GM19455 (cell line): Measurements from ENCODE around the gene KIDINS220.
"Not testable (repeated sequence)": the region's sequence is repeated elsewhere in the genome, so short reads cannot be mapped to it uniquely, and the experiment has no call there.

Experiments used
- ATAC-seq: cut with Tn5 transposase; IDR thresholded peaks from one replicate; pipeline ENCODE4 v1.9.1; 2021; ENCODE audit not compliant: unreplicated experiment

KIDINS220 gene

DNA sequence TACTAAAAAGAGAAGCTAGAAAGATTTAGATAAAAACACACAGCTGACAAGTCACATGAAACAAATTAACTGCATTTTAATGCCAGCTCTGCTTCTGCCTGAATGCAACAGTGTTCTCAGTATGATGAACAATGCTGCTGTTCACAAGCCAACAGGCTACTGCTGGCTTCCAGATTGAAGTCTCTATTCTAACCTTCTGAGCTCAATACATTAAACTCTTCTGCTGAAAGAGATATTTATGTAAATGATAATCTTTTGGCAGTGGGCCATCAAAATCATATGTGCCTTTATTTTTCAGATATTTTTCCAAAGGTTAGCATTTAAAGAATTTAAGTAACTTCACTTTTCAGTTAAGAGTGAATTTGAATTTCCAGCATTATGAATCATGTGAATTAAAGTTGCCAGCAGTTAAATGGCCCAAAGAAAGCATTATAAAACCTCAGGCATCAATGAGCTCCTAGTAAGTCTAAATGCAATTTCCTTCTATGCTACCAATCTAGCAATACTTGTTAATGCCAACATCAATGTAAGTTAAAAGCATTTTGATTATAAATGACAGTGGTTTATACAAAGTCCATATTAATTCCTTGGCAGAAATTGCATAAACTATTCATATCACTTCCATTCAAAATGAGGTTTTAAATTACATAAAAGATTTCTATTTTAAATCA lies 83.2 kb downstream of the KIDINS220 start:
- ATAC-seq, result no peak

DNA sequence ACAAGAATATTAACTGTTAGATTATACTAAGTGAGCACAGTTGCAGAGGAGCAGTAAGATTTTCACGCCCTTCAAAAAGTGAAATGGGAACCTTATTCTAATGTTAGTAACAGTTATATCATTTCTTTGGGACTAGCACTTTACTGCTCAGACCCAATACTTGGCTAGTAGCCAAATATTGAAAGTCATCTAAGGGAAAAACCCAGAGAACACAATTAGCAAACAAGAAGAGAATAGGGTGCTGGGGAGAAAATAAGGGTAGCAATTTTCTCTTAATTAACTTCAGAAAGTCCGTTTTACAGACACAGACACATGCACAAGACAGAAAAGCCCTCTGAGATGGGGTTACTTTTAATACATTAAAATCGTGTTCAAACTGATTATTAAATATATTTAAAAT lies 83.8 kb downstream of the KIDINS220 start:
- ATAC-seq, result no peak

DNA sequence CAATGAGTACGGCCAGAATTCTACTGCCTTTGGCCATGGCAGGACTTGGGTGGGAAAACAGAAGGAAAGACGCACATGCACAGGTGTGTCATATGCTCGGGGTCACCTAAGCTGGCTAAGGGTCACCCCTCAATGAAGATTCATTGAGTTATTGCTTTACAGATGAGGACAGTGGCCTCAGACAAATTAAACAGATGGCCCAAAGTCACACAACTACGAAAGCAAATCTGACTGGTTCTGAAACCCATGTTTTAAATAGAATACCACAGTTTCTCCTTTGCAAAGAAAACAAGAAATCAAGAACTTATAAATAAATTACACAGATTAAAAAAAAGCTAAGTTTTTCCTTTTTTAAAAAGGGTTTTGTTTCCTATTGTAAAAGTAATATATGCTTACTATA lies 85.0 kb downstream of the KIDINS220 start:
- ATAC-seq, result peak; percentile 80

DNA sequence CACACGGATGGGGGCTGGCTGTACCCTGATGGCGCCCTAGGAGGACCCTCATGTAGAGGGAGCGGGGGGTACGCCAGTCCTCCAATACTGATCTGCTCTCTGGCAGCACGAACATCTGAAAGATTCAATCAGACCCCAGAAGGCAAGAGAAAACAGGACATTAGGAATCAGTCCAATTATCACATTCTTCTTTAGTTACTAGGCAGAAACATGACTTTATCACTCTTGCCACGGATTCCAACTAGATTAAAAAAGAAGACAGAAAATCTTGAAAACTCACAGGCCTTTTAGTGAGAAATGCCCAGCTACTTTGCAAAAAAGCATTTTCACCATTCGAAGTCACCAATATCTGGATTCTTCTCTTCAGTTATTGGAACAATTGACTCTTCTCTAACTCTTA lies 87.2 kb downstream of the KIDINS220 start:
- ATAC-seq, result no peak

DNA sequence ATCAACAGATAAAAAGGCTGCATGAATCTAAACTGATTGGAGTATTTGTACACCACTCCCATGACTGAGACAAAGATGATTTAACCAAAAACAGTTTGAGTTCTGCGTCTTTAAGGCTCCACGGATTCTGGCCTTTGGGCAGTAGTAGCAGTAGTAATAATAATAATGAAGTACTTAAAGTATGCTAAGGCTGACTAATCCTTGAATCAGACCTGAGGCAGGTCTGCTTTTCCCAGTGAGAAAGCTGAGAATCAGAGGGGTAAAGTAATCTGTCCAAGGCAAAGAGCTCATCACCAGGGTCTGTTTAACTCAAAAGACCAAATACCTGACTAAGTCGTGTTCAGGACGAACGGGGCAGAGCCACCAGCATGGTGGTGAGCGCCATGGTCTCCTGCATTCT lies 94.2 kb downstream of the KIDINS220 start:
- ATAC-seq, result no peak

DNA sequence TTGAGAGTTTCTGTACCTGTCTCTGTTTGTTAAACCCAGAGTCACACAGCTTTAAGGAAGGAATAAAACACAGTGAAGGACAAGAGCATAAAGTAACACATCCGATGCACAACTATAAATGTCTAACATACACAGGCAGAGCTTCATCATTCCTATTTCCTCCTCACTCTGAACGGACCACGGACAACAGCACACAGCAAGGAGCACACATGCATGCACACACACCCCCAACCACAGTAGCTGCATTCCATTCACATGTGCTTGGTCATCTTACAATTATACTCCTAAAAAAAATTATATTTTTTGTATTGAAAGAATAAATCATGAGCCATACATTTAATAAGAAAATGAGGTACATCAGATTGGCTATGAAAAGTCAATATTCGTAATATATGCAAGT lies 97.3 kb downstream of the KIDINS220 start:
- no peak for ATAC-seq

DNA sequence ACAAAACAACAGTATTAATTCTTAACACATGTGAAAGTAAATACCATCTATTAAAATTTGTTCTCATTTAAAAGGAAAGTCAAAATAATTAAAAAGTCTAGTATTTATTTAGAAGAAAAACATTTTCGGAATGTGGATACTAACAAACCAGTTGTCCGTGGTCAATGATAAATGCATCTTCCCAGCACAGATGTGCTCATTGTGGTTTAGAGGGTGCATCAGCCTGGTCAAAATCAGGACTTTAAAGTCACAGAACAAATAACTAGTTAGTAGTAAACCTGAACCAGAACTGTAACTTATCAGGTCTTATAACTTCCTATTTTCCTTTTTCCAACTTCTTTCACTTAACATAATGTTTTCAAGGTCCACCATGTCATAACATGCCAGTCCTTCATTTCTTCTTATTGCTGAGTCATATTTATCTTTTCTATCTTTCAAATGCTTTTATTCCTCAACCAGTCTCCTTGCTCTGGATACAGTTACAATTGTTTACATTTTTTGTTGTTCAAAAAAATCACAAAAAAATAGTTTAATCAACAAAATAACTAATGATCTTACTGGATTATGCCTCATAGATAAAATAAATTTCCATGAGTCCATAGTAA lies 99.7 kb downstream of the KIDINS220 start:
- no peak for ATAC-seq

DNA sequence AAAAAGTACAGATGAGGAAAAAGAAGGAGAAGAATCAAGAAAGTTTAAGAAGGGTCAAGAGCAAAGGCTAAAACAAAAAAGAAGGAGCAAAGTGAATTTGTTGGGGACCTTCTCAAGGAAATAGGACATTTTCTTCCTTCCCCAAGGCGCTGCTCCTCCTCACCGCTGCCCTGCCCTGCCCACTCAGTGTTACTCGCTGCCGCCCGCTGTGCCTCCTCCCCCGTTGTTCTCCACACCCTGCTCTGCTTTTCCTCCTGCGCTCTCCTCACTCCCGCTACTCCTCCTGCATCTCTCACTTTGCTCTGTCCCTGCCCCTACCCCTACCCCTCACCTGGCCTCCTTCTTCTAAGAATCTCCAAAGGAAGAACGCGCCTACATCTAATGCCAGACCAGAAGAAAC lies 104.8 kb downstream of the KIDINS220 start:
- ATAC-seq, result no peak

DNA sequence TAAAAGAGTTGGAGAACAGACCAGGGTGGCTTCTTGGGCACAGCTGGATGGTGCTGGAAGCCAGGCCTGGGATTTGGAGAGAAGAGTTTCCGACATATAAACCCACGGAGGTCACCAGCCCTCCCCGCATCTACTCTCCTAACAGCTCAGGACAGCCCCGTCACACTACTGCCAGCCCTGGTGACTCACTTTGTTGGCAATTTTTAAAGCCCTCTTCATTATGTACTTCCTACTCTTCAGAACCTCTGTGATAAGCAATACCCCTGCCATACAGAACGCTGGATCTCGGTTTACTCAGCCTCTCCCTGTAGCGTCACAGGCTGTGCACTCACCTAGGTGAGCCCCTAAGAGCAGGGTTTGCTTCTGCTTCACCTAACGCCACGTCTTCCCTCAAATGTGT lies 107.5 kb downstream of the KIDINS220 start:
- no peak for ATAC-seq

DNA sequence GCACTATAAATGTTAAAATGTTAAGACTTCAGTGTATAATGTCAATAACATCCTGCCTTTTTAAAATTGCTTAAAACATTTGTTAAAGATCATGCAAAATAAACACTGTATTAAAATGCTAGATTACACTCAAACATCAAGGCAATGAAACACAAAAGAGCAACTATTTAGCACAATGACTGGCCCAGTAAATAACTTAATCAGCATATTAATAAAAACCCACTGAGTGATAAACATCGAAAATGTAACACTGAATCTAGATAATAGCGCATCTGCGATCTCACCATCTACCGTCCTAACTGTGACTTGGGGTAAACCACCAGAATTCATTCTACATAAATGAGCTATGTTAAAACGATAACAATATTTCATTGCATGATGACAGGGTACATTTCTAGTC lies 108.3 kb downstream of the KIDINS220 start:
- ATAC-seq, result not testable (repeated sequence)

DNA sequence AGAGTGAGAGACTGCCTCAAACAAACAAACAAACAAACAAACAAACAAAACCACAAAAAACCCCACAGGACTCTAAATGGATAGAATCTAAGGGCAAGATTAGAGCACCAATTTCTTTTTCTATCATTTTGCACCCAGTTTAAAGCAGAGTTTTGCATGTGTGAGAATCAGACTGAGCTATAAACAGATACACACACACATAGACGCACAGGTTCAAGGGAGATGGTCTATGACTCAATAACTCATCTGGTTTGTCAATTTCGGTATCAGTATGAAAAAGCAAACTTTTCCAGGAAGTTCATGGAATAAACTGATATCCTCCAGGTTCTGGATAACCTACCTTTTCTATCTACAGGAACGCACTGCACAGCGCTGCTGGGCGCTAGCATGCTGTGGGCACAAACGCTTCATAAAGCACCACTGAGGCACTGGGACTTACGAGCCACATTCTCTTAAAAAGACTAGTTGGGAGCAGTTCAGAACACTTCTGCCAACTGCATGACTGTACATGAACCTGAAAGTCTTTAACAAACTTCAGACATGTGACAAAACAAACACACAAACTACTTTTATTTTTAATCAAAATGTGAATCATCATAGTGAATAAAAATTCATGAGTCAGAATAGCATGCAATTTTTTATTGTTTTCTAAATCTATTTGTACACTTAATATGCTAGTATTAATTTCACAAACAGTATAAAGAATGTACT lies 109.0 kb downstream of the KIDINS220 start:
- no peak for ATAC-seq

DNA sequence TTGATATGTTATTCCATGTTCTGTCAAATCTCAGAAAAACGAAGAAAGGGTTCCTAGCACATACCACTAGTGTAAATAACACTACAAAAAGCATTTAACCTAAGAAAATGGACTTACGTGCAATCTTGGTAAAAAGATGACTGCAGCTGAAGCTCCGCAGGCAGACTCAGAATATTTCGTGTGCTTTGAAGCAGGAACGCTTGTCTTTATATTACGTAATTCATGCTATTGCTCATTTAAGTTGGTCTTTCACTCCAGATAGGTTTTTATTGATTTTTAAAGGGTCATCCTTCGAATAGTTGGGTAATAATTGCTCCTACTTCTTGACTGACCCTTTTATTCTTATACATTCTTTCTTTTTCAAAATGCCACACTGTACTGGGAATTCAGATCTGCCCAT lies 111.6 kb downstream of the KIDINS220 start:
- ATAC-seq, result no peak

DNA sequence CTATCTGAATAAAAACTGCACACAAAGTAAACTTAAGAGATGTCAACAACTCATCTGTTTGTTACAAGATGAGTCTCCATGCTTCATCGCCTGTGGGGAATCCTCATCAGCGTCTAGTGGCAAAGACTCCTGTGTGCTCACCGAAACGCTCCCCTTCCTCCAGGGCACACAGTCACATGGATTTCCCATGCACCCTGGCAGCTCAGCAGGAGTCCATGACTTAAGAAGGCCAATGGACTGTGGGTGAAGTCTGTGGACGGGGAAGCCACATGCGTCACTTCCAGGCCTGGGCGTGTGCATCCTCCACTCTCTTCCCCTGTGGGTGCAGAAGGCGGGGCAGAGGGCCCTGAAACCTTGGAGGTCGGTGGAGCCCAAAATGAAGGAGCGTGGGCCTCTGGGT lies 114.4 kb downstream of the KIDINS220 start:
- no peak for ATAC-seq

DNA sequence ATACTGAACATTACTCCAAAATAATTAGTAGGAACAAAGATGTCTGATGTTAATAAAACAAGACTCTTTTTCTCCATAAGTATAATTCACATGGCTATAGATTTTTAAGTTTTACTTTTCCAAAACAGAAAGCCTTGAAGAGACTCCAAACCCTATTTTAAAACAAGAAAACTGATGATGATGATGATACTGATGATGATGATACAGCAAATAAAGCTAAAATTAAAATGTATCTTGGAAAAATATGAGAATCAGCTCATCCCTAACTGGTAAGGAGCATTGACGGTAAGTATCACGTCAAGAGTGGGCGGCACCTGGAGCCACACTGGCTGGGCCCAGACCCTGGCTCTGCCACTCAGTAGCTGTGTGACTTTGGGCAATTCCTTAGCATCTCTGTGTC lies 116.0 kb downstream of the KIDINS220 start:
- ATAC-seq, result no peak

DNA sequence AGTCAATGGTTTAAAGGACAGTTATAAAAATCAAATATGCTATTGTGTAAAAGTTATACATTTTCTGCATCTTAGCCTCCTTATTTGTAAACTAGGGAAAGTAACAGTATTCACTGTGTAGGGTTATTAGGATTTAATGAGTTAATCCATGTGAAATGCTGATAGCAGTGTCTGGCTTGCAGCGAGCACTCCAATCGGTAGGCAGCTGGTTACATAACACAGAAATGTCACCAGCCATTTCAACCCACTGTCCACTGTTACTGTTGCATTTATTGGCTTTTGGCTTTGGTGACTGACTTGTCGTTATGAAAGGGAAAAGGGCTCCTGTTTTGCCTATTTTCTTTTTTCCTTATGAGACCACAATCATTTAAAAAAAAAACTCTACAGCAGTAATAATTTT lies 116.7 kb downstream of the KIDINS220 start:
- ATAC-seq, result no peak

DNA sequence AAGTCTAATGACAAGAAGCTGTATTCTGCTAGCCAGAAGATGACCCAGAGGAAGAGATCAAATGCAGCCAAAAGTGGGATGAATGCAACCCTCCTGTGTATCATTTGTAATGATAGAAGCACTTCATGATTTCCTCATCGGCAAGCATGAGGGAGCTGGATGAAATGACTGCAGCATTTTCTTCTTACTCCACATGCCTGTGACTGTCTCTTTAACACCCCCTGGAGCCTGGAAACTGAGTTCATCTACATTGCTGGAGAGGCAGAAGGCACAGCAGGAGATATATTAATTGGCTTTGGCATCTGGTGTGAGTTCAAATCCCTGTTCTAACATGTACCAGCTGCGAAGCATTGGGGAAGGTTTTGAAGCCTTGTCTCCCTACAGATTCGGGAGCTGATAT lies 117.9 kb downstream of the KIDINS220 start:
- ATAC-seq, result no peak

DNA sequence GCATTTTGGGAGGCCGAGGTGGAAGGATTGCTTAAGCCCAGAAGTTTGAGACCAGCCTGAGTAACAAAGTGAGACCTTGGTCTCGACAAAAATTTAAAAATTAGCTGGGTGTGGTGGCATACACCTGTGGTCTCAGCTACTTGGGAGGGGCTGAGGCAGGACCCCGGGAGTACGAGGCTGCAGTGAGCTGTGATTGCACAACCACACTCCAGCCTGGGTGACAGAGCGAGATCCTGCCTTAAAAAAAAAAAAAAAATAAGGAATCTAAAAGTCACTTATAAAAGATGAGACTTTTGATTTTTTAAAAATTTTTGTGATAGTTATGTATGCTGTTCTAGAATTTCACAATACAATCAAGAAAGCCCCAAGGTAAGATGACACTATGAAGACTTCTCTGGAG lies 122.4 kb downstream of the KIDINS220 start:
- no peak for ATAC-seq

DNA sequence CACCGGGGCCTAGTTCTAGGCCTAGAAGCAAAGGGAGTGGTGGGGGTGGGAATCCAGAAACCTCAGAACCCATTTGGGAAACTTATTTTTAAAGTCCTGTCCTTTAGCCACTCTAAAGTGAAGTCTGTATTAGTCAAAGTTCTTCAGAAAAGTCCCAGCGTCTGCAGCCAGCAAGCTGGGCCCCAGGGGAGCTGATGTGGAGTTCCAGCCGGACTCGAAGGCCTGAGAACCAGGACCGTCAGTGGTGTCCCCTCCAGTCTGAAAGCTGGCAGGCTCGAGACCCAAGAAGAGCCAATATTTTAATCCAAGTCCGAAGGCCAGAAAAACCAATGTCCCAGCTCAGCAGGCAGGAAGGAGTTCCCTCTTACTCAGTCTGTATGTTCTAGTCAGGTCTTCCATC lies 123.1 kb downstream of the KIDINS220 start:
- no peak for ATAC-seq

DNA sequence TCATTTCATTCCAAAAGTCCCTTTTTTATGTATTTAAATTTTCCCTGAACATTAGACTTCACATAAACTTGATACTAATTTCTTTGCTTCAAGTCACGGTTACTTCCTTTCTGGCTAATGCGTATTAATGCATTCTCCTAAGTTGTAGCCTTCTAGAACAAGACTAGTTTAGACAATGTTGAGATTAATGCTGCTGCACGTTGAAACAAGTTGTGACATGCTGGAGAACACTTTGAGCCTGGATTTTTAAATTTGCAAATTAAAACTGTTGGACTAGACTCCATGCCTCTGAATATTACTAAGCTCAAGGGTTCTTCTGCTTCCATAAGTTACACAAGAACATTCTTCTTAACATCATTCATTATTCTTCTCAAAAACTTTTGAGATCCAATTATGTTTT lies 126.5 kb downstream of the KIDINS220 start:
- ATAC-seq, result no peak

DNA sequence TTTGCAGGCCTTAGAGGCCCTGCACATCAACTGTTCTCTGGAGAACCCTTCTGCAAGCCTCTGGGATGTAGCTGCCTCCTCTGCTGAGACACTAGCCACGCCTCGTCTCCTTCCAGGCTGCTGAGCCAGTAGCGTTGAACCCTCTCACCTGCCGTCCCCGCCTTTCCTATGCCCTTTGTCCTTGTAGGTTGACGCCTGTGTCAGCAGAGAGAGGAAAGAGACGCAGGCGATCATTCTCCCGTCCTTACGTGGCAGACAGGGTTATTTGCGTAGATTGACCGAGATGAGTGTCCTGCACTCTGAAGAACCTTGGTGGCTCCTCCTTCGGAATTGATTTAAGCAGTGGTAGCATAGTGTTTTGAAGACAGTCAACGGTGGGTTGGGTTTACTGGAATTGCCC lies 127.8 kb downstream of the KIDINS220 start:
- no peak for ATAC-seq

DNA sequence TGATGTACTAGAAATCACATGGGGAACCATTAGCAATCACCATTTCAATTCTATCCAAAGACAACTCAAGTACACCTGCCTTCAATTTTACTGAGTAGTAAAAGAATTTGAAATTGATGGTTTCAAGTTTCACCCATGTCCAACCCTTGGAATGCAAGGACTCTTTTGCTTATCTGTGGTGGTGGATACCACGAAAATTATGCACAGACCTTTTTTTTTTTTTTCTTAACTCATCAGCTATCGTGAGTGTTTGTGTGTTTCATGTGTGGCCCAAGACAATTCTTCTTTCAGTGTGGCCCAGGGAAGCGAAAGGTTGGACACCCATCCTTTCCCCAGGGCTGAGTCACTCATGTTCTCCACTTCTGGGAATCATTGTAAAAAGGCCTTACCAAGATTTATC lies 132.5 kb downstream of the KIDINS220 start:
- no peak for ATAC-seq

DNA sequence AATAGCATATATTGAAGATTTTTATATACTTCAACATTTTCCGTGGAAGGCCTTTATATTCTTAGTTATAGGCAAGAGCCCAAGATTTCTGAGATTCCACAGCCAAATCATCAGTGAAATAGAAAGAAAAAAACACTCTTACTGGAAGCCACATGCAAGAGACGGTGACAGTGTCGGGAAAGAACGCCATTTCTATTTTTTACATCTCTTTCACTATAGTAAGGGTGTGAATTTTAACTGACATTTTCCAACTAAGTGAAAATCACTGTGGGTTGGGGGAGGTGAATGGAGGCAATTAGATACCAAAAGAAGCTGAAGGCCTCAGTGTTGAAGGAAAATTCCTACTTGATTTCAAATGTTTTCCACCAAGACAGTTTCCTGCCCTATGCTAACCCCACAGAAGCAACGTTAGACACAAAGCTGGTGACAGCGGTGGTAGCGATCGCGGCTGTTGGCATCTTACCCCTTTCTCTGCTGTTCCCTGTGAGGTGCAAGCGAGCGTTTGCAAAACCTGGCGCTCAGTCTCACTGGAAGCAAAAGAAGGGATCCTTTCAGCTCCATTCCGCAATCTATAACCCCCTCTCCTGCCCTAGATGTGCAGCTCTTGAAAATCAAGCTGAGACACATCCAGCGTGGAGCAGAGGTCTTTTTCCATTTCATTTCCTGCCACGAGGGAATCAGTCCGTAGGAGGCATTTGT lies 135.6 kb downstream of the KIDINS220 start:
- ATAC-seq, result no peak
